Fibroblast of skin of left quadriceps (primary cell): Measurements from ENCODE around the gene SLC25A19.
"Not testable (repeated sequence)": the region's sequence is repeated elsewhere in the genome, so short reads cannot be mapped to it uniquely, and the experiment has no call there.

Experiments used
- DNase-seq, 2 experiments: peaks; one replicate each; pipeline ENCODE4 v3.0.0-alpha.2; 2013; ENCODE audit warnings: low read depth in 2 of 2

The SLC25A19 gene

GRCh38 chr17:75267411-75268232, 21.6 kb downstream of the SLC25A19 start:
- no peak for DNase-seq

GRCh38 chr17:75267153-75267410, 22.2 kb downstream of the SLC25A19 start:
- DNase-seq = no peak

DNA sequence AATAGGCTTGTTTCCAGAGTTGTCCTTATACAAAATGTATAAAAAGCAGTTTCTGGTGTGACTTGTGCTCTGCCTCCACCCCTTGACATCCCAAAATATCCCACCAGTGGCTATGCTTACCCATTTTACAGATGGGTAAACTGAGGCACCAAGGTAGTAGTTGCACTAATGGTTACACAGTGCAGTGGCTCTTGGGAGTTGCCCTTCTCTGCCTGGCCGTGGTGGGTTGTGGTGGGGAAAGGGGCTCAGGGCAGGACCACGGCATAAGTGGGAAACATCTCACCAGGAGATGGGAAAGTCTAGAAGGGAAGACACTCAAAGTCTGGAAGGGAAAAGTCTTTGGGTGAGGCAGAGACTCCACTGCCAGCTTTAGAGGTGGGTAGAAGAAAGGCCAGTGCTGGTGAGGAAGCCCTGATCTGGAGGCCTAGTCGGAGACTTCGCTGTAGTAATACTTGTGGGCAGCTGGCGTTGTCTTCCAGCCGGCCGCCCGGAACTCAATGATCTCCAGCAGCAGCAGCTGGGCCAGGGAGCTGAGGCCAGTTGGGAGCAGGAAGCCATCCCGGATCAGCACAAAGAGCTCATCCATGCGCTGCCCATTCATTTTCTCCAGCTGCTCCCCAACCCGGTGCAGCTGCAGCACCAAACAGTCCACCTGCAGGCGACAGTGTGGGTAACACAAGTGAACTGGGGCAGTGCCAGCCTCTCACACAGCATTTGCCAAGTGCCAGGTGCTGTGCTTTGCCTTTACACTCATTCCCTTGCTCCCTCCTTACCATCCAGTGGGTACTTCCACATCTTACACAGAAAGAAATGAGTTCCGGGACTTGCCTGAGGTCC, 22.7 kb downstream of the SLC25A19 start:
- no peak for DNase-seq

DNA sequence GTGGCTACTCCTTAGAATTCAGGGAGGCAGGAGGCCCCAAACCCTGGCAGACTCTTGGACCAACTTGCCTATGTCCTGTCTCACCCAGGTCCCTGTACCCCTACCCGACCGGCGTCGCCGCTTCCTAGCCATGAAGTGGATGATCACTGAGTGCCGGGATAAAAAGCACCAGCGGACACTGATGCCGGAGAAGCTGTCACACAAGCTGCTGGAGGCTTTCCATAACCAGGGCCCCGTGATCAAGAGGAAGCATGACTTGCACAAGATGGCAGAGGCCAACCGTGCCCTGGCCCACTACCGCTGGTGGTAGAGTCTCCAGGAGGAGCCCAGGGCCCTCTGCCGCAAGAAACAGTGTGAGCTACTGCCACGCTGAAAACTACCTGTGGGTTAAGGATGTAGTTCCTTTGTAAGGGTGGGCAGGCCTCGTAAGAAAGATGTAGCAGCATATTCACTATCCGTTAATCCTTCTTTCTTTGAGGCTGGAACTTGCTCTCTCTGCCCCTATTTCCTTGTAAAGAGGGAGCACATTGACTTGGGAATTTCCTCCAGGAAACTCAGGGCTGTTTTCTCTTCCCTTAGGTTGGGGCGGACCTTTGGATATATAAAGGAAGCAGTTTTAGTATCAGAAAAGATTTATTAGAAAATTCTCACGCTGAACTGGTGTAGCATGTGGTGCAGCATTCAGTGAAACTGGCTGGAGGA, 23.5 kb downstream of the SLC25A19 start:
- no peak for DNase-seq

DNA sequence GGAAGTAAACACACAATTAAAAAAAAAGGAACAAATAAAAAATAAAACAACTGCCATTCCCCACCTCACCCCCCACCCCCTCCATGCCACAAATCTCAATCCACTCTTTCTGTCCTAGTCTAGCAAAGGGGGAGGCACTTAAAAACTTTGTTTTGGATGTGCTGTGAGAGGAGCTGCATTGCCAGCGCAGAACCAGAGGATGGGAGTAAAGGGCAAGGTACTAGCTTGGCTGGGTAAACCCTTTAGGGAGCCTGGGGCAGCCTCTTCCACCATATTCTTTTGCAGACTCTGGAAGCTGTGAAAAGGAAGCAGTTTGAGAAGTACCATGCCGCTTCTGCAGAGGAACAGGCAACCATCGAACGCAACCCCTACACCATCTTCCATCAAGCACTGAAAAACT, 26.2 kb downstream of the SLC25A19 start:
- DNase-seq = no peak

GRCh38 chr17:75262112-75262606, 27.1 kb downstream of the SLC25A19 start:
- DNase-seq = no peak

GRCh38 chr17:75261336-75262111, 27.7 kb downstream of the SLC25A19 start, which contains the start of the genes GGA3 and MRPS7:
Gene GGA3 (minus strand): TSS chr17:75261606. CDS start chr17:75261587, 19 bp downstream.
Gene MRPS7 (plus strand): TSS chr17:75261879. CDS start chr17:75261901, 22 bp downstream.
- DNase-seq = peak; percentile 88

DNA sequence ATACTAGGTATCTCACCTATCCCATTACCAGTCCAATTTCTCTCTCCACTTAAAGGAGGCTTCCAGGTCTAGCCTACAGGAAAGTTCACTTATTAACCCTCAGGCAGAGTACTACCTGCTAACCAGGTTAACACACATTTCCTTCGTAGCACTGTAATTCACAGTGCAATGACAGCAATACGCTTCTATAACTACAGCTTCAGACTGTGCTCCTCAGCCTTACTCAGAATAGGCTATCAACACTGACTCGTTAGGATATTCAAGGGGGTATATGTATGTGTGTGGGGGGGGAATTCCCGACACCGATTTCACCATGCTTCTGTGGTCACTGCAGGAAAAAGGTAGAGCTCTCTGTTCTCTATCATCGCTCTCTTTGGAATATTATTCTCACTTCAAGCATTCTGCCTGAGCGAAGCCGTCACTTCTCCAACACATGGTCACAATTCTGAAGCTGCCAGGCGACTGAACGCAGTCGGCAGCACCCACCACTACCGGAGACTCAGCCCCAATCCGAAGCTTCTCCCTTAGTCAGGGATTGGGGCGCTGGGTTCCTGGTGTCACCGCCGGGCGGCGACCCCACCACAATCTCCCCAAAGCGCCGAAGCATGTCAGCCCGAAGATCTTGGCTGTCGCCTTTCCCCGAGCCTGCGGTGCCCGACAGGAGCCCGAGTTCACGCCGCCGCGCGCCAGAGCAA, 28.4 kb downstream of the SLC25A19 start:
- DNase-seq = no peak

GRCh38 chr17:75257228-75257627, 32.0 kb downstream of the SLC25A19 start:
- DNase-seq = not testable (repeated sequence)

- not testable (repeated sequence) for DNase-seq
Observed at GRCh38 chr17:75255954-75256698, 33.1 kb downstream of the SLC25A19 start.

GRCh38 chr17:75252039-75252816, 37.0 kb downstream of the SLC25A19 start:
- DNase-seq = no peak

DNA sequence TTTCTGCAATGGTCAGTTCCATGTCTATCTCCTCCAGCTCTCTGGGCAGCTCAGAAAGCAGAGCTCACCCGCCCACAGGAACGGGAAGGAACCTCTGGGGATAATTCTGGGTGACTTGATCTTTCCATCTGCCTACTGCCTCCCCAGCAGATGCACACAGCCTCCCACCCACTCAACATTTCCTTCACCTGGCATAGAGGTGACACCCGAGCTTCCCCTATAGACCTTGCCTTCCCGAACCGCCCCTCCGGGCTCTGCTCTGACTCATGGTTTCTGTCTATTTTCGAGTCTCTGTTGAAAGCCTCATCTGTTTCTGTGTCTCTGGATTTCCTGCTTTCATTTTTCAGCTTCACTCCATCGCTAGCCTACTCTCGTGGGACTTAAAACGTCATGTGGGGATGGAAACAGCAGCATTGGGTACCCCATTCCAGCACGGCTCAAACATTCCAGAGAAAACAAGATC, 39.2 kb downstream of the SLC25A19 start:
- DNase-seq = peak in 1 of 2 experiments; percentile 39

DNA sequence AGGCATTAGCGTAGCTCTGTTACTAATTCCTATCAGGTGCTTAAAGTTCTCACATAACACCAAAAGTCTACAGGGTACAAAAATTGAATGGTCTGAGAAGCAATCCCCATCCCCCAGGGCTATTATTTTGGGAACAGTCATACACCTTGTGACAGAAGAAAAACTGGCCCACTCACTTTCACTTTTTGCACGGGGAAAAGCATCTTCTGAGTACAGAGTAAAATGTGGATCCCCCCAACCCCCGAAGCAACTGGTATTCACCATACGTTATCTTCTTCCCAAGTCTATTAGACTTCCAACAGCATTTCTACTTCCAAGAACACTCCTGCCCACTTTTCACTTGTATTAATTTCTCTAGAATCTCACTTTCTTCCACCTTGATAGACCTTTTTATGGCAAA, 39.7 kb downstream of the SLC25A19 start:
- no peak for DNase-seq

GRCh38 chr17:75246404-75246803, 42.8 kb downstream of the SLC25A19 start:
- DNase-seq = no peak

GRCh38 chr17:75245011-75245410, 44.2 kb downstream of the SLC25A19 start:
- DNase-seq = no peak

DNA sequence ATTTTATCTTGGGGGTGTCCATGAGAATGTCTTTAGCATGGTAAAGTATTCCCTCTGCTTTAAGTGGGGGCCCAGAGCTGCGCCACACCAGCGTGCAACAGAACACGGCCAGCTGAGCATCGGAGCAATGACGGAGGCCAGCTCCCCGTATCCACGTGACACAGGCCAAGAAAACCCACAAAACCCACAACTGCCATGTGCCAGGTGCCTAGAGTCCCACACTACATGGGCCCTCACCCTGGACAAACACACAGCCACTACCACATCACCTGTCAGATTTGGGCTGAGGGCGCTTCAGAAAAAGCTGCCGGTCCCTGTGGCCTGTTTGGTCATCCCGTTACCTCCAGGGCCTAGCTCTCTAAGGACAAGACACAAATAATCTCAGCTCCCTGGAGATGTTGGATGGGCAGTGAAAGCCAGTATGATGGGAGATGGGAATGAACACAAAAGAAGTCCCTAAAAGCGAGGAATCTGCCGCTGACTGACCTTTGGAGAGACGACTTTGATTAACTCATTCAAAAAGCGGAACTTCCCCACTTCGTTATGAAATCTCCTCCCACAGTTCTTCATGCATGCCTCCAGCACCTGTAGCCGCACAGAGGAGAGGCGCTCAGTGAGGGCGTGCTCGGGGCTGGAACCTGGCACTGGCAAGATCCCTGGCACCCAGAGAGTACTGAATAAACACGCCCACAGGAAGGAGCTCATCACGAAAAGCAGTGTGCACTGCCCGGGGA, 44.9 kb downstream of the SLC25A19 start:
- no peak for DNase-seq

- no peak for DNase-seq
Observed at GRCh38 chr17:75242461-75243042, 46.7 kb downstream of the SLC25A19 start.

GRCh38 chr17:75241996-75242460, 47.2 kb downstream of the SLC25A19 start:
- no peak for DNase-seq
